Kidney epithelial cell (primary cell): ENCODE data around the gene FAM193B. TPM values are rescaled to one million over a fixed set of nuclear protein-coding genes. Genes with fewer than 3 reads are reported as not detected.
"Not testable (repeated sequence)": the region's sequence is repeated elsewhere in the genome, so short reads cannot be mapped to it uniquely, and the experiment has no call there.

Experiments
- DNase-seq: peaks from one replicate; pipeline ENCODE4 v3.0.0-alpha.2; 2010; ENCODE audit warnings: low read depth
- H3K27me3 ChIP-seq: 2 replicates; pipeline ENCODE4 v1.6.0; 2011; ENCODE audit warnings: low read length; ENCODE audit not compliant: control insufficient read depth, insufficient read depth
- H3K36me3 ChIP-seq: 2 replicates; pipeline ENCODE4 v1.5.1; 2011; ENCODE audit warnings: low read length; ENCODE audit not compliant: control insufficient read depth, insufficient read depth
- H3K4me3 ChIP-seq: 2 replicates; pipeline ENCODE4 v1.5.1; 2011; ENCODE audit warnings: low read depth, mild to moderate bottlenecking, control low read depth, low read length
- CTCF ChIP-seq: IDR thresholded peaks from 2 replicates; pipeline ENCODE4 v1.5.1; 2011; ENCODE audit warnings: mild to moderate bottlenecking, moderate library complexity, low read length, control low read depth, inconsistent platforms; ENCODE audit not compliant: insufficient read depth, poor library complexity, severe bottlenecking
- total RNA-seq: library from RNA; depleted of rRNA; stranded (reverse); fragments of >200 nt; gene quantifications from 2 replicates; pipeline ENCODE4 v1.2.3, GENCODE V29; 2015

Gene FAM193B
- total RNA-seq, 1 donor from 2014 or later, result 29.5 TPM

- TF ChIP-seq CTCF, result no peak
- DNase-seq, result peak; percentile 57
Measured at GRCh38 chr5:177537389-177538361, 16.7 kb downstream of the FAM193B start.

GRCh38 chr5:177536386-177536785 lies 18.0 kb downstream of the FAM193B start:
- no peak for DNase-seq
- no peak for TF ChIP-seq CTCF
- Histone ChIP-seq H3K27me3 (no peaks in the 10 kb centered on the region), H3K4me3 (no peak overlapping the region), H3K36me3 (peaks cover 1% of the 10 kb centered on the region)

More at GRCh38 chr5:177537389-177538361, 16.7 kb downstream of the FAM193B start:
- H3K27me3 ChIP-seq, result no peaks in the 10 kb centered on the region
- no peak overlapping the region for H3K4me3 ChIP-seq
- no peaks in the 10 kb centered on the region for H3K36me3 ChIP-seq

DNA sequence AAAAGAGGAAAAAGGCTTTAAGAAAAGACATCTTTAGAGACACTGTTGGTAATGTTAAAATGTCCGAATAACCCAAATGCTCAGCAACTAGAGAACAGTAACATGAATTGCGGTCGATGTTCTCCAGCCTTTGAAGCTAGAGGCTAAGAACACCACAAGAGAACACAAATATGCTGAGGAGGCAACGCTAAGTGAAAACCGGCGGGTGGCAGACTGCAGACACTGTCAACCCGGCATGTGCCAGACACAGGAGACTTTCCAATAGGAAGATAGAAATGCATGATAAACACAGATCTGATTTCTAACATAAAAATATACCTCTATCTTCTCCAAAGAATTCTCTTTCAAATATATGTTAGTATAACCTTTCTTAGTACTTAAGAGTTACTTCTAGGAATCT lies 19.2 kb downstream of the FAM193B start:
- Histone ChIP-seq H3K4me3 (no peak overlapping the region), H3K27me3 (no peaks in the 10 kb centered on the region), H3K36me3 (peaks cover 5% of the 10 kb centered on the region)
- no peak for DNase-seq
- TF ChIP-seq CTCF, result no peak

GRCh38 chr5:177534433-177534832 lies 19.9 kb downstream of the FAM193B start:
- not testable (repeated sequence) for H3K4me3 ChIP-seq, DNase-seq, H3K36me3 ChIP-seq

DNA sequence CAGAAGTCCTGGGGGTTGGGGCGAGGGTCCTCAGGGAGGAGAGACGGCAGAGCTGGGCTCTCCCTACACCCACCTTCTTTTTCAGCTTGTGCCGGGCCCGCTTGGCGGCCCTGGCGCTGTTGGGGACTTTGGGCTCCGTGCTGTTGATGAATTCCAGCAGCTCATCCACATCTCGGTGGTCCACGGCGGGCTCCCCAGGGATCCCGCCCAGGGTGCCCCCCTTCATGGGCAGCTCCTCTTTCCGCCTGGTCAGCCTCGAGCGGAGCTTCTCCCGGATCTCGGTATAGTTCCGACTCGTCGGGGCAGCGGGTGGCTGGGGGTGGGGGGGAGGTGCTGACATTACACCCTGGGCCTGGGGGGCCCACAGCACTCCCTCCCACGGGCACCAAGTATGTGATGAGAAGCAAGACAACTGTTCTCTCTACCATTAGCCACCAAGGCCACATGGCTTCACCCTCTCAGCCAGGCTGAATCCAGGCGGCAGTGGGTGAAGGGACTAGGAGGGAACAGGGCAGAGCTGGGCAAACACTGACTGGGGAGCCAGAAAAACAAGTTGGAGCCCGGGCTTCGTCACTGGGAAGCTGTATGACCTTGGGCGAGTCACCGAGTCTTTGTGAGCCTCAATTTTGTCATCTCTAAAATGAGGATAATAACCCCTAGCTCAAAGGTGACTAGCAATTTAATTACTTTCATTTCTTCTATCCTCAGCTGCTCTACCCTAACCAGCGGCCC lies 23.0 kb downstream of the FAM193B start:
- H3K27me3 ChIP-seq, result no peaks in the 10 kb centered on the region
- no peak overlapping the region for H3K4me3 ChIP-seq
- DNase-seq, result no peak
- H3K36me3 ChIP-seq, result peaks cover 5% of the 10 kb centered on the region
- no peak for TF ChIP-seq CTCF

More at GRCh38 chr5:177534433-177534832, 19.9 kb downstream of the FAM193B start:
- H3K27me3 ChIP-seq, result not testable (repeated sequence)

DNA sequence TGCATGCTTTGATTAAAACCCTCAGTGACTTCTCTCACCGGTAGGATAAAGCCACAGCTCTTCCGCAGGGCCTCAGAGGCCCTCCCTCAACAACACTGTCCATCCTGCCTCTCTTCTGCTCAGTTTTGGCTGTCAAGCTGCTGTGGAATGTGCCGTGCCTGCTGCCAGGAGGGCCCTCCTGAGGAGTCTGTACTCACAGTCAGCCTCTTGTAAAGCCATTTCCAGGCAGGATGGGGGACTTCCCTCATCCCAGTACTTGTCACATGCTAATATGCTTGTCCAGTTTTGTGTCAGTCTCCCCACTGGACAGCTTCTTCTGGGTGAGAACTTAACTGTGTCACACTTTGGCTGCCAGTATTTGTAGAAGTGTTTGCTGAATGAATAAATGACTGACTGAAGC lies 23.7 kb downstream of the FAM193B start:
- no peak for TF ChIP-seq CTCF
- H3K4me3 ChIP-seq, result no peak overlapping the region
- H3K36me3 ChIP-seq, result peaks cover 5% of the 10 kb centered on the region
- DNase-seq, result no peak
- no peaks in the 10 kb centered on the region for H3K27me3 ChIP-seq
